IPS DF 6.9 (cell line): Measurements from ENCODE around the gene COL8A2.

Experiments used
- DNase-seq: peaks from one replicate; pipeline ENCODE4 v3.0.0-alpha.2; 2013; ENCODE audit warnings: low read depth, low spot score
- H3K27ac ChIP-seq: one replicate; pipeline ENCODE4 v1.5.1; 2013; ENCODE audit warnings: low read length, control low read depth
- H3K27me3 ChIP-seq: 2 replicates; pipeline ENCODE4 v1.6.1; 2013; ENCODE audit warnings: mild to moderate bottlenecking, low read length; ENCODE audit not compliant: control insufficient read depth, insufficient read depth
- H3K36me3 ChIP-seq: 2 replicates; pipeline ENCODE4 v1.6.1; 2013; ENCODE audit warnings: low read length; ENCODE audit not compliant: control insufficient read depth, insufficient read depth
- H3K4me1 ChIP-seq: 2 replicates; pipeline ENCODE4 v1.6.1; 2013; ENCODE audit warnings: low read length; ENCODE audit not compliant: control insufficient read depth, insufficient read depth
- H3K4me3 ChIP-seq: 2 replicates; pipeline ENCODE4 v1.5.1; 2013; ENCODE audit warnings: mild to moderate bottlenecking, low read length
- H3K9me3 ChIP-seq: 2 replicates; pipeline ENCODE4 v1.6.1; 2013; ENCODE audit warnings: low read length, inconsistent platforms; ENCODE audit not compliant: control insufficient read depth, insufficient read depth
- WGBS: extraction: QIAGEN DNeasy Blood & Tissue Kit; methylation state at CpG from one replicate; pipeline ENCODE4 v1.1.7; 2013; ENCODE audit warnings: mixed read lengths, missing lambda C conversion rate; ENCODE audit not compliant: insufficient read length, insufficient coverage; 5-methylcytosine and 5-hydroxymethylcytosine counted together

COL8A2 gene

DNA sequence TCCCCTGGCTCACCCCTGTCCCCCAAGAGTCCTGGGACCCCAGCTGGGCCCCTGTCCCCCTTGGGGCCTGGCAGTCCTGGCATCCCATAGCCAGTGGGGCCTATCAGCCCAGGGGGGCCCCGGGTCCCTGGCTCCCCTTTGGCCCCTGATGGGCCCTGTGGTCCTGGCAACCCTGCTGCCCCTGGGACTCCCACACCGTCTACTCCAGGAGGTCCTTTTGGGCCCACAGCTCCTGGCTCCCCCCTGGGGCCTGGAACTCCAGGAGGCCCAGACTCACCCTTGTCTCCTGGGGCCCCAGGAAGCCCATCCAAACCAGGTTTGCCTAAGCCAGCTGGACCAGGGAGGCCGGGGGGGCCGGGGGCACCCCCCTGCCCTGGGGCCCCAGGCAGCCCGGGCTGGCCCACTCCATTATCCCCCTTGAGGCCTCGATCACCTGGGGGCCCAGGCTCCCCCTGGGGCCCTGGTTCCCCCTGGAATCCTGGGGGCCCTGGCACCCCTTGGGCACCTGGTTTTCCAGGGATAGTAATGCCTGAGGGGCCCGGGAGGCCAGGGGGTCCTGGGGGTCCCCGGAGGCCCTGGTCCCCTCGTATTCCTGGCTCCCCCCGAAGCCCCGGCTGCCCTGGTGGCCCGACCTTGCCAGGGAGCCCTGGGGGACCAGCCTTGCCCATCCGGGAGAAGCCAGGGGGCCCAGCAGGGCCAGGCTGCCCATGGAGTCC, 26.2 kb downstream of the COL8A2 start:
- H3K36me3 ChIP-seq = 0 out of 2 replicates have a peak, but pooled peaks cover 11% of the 10 kb centered on the region
- H3K27ac ChIP-seq = no peak overlapping the region
- H3K4me1 ChIP-seq = peaks cover 3% of the 10 kb centered on the region; the same call in 1 of the 2 replicates
- no peak for DNase-seq
- WGBS = no CpG with 5 or more reads among the region's 13 CpGs
- H3K27me3 ChIP-seq = no peaks in the 10 kb centered on the region
- H3K9me3 ChIP-seq = no peaks in the 10 kb centered on the region
- no peak overlapping the region for H3K4me3 ChIP-seq

DNA sequence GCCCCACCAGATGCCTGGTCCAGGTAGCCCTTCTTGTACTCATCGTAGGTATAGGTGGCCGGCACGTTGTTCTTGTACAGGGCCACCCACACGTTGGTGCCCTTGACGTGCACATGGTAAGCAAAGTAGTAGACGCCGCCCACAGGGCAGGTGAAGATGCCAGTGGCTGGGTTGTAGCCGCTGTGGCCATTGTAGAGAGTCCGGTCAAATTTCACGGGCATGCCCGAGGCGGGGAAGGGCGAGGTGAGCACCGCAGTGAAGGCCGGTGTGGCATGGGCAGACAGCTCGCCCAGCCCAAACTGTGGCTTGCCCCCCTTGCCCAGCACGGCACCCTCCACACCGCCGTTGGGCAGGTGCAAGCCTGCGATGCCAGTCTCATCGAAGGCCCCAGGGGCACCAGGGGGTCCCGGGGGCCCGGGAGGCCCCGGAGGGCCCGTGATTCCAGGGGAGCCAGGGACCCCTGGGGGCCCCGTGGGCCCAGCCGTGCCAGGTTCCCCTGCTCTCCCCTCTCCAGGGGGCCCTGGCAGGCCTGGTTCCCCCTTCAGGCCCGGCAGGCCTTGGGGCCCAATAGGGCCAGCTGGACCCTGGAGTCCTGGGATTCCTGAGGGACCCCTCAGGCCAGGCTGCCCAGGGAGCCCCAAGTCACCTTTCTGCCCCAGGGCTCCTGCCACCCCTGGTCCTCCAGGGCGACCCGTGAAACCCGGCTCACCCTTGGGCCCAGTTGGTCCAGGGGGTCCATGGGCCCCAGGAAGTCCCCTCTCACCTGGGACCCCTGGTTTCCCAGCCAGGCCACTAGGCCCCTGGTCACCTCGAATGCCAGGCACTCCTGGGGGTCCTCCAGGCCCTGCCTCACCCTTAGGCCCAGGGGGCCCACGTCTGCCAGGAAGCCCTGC, 27.1 kb downstream of the COL8A2 start:
- peaks cover 3% of the 10 kb centered on the region; the same call in 1 of the 2 replicates for H3K4me1 ChIP-seq
- H3K36me3 ChIP-seq = peaks cover 20% of the 10 kb centered on the region
- H3K4me3 ChIP-seq = no peak overlapping the region
- no peak overlapping the region for H3K27ac ChIP-seq
- H3K27me3 ChIP-seq = no peaks in the 10 kb centered on the region
- H3K9me3 ChIP-seq = no peaks in the 10 kb centered on the region
- DNase-seq = no peak
- WGBS = no CpG with 5 or more reads among the region's 33 CpGs

DNA sequence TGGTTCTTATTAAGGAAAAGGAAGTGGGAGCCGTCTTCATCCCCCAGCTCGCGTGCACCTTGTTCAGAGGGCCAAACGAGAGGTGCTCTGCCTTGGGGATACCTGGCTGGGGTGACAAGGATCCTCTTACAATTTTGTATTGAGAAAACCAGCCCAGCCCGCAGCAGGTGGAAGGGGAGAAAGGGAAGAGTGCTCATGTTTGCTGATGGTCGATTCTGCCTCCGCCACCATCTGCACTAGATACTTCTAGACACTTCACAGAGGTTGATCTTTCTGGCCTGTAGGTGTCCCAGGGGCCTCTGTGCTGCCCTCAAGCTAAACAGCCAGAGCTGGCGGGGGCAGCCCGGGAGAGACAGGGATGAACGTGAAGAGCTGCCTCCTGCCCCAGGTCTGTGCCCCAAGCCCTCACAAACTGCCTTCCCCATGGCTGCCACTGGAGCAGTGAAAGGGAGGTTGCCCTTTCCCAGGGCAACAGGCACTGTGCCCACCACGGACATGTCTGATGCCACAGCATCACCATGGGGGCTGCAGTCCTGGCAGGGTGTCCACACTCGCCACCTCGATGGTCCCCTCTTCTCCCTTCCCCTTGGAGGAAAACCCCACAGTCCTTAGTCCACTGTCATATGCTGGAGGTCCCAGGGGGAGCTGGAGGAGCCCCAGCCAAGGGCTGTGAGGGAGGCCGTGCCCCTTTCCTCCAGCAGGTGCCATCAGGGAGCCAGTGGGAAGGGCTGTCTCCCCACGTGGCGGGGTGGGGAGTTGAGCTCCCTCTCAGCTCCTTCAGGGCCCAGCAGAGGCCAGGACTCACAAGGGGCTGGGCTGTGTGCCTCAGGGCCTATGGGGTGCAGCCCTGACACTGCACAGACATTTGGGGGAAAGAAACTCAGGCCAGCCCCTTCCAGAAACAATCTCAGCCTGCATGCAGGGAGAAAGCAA, 28.3 kb downstream of the COL8A2 start:
- no peak for DNase-seq
- Histone ChIP-seq H3K36me3 (peaks cover 32% of the 10 kb centered on the region), H3K4me3 (no peak overlapping the region), H3K9me3 (no peaks in the 10 kb centered on the region), H3K27me3 (no peaks in the 10 kb centered on the region), H3K27ac (no peak overlapping the region), H3K4me1 (peaks cover 3% of the 10 kb centered on the region; the same call in 1 of the 2 replicates)
- no CpG with 5 or more reads among the region's 16 CpGs for WGBS

DNA sequence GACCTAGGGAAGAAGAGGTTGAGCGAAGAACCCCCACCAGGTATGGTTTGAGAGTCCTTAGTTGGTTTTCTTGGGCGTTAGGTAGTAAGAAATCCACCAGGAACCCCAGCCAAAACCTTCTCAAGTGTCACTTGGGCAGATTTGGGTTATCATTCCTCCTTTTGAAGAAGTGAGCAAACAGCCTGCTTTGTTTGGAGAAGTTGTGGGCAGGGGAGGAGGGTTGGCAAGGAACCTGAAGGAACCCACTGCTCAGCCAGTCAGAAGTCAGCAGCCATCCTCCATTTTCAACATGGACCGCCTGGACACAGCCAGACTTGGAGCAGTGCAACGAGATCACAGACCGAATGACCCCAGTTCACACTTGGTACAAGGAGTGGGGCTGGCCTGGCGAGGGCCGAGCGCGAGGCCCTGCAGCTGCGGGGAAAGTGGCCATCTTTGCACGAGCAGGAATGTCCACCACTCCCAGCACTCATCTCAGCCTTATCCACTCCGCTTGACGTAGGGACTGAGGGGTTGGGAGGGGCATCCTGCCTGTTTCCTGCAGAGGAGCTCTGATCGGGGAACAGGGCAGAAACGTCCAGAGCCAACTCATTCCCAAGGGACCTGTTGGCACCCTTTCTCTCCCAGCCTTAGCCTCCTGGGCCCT, 29.1 kb downstream of the COL8A2 start:
- Histone ChIP-seq H3K4me1 (peaks cover 3% of the 10 kb centered on the region; the same call in 1 of the 2 replicates), H3K36me3 (peaks cover 37% of the 10 kb centered on the region), H3K9me3 (no peaks in the 10 kb centered on the region), H3K4me3 (no peak overlapping the region), H3K27ac (no peak overlapping the region), H3K27me3 (no peaks in the 10 kb centered on the region)
- no CpG with 5 or more reads among the region's 15 CpGs for WGBS
- DNase-seq = no peak

DNA sequence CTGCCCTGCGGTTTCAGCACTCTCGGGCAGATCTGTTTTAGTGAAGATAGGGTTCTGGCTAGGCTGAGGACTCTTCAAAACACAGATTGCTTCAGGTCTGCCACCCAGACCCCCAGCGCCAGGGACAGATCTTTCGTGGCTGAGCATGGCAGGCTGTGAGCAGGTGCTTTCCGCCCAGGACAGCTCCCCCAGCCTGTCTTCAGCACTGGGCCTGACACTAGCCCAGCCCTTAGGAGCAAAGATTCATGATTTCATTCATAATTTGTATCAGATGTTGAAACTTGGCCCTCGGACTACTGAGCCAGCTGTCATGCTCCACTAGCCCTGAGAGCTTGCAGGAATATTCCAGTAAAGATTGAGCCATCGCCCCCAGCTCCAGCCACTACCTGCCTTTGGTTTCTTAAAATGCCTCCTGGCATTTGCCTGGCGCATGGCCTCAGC, 30.4 kb downstream of the COL8A2 start:
- peaks cover 37% of the 10 kb centered on the region for H3K36me3 ChIP-seq
- H3K4me1 ChIP-seq = peaks cover 4% of the 10 kb centered on the region; the same call in 1 of the 2 replicates
- H3K4me3 ChIP-seq = no peak overlapping the region
- no peak overlapping the region for H3K27ac ChIP-seq
- H3K9me3 ChIP-seq = no peaks in the 10 kb centered on the region
- no CpG with 5 or more reads among the region's 8 CpGs for WGBS
- no peak for DNase-seq
- no peaks in the 10 kb centered on the region for H3K27me3 ChIP-seq

- no peak for DNase-seq
- Histone ChIP-seq H3K36me3 (peaks cover 37% of the 10 kb centered on the region), H3K4me1 (peaks cover 5% of the 10 kb centered on the region; the same call in 1 of the 2 replicates), H3K27me3 (no peaks in the 10 kb centered on the region), H3K4me3 (no peak overlapping the region), H3K9me3 (no peaks in the 10 kb centered on the region), H3K27ac (no peak overlapping the region)
- WGBS = no CpG with 5 or more reads among the region's 3 CpGs
These were observed 31.1 kb downstream of the COL8A2 start for GRCh38 chr1:36093929-36094328.

GRCh38 chr1:36093226-36093625, 31.8 kb downstream of the COL8A2 start:
- no CpG with 5 or more reads among the region's 7 CpGs for whole genome bisulfite sequencing
- peaks cover 37% of the 10 kb centered on the region for H3K36me3 ChIP-seq

DNA sequence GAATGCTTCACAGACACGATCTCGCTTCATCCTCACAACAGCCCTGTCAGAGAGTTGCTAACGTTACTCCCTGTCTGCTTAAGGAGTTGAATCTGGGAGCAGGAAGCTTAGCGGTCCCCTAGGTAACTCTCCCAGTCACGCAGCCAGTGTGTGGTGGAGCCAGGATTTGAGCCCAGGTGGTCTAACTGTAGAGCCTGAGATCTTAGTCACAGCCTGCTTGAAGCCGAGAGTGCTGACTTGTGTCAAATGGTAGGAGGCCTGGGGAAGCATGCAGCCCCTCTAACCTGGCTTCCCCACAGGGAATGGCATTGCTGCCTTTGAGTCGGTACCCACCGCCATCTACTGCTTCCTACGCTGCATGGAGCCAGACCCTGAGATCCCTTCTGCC, 32.2 kb downstream of the COL8A2 start:
- Histone ChIP-seq H3K36me3 (peaks cover 37% of the 10 kb centered on the region), H3K9me3 (no peaks in the 10 kb centered on the region), H3K4me3 (no peak overlapping the region), H3K4me1 (peaks cover 10% of the 10 kb centered on the region; the same call in 1 of the 2 replicates), H3K27me3 (no peaks in the 10 kb centered on the region), H3K27ac (no peak overlapping the region)
- WGBS = no CpG with 5 or more reads among the region's 9 CpGs
- DNase-seq = no peak

More at GRCh38 chr1:36093226-36093625, 31.8 kb downstream of the COL8A2 start:
- Histone ChIP-seq H3K27me3 (no peaks in the 10 kb centered on the region), H3K4me1 (peaks cover 7% of the 10 kb centered on the region; the same call in 1 of the 2 replicates), H3K9me3 (no peaks in the 10 kb centered on the region), H3K27ac (no peak overlapping the region), H3K4me3 (no peak overlapping the region)
- no peak for DNase-seq

- Histone ChIP-seq H3K36me3 (peaks cover 37% of the 10 kb centered on the region), H3K4me1 (peaks cover 9% of the 10 kb centered on the region; the same call in 1 of the 2 replicates), H3K4me3 (no peak overlapping the region), H3K27me3 (no peaks in the 10 kb centered on the region), H3K9me3 (no peaks in the 10 kb centered on the region), H3K27ac (no peak overlapping the region)
- DNase-seq = no peak
- WGBS = no CpG with 5 or more reads among the region's 17 CpGs
These were observed 32.7 kb downstream of the COL8A2 start for GRCh38 chr1:36092166-36092797.
